HG03064 (cell line): ENCODE results near the gene TXNL4B.

Source experiments
- ATAC-seq: cut with Tn5 transposase; IDR thresholded peaks from one replicate; pipeline ENCODE4 v1.9.1; 2021; ENCODE audit warnings: low read depth; ENCODE audit not compliant: unreplicated experiment

The TXNL4B gene

GRCh38 chr16:72093448-72094265 is at the start of gene TXNL4B, which contains the start of gene DHX38:
Gene TXNL4B, minus strand, starts transcription at chr16:72093620. Its CDS starts 2,871 bp downstream, at chr16:72090749.
Gene DHX38, plus strand, starts transcription at chr16:72093847. Its CDS starts 2,311 bp downstream, at chr16:72096158.
- ATAC-seq: peak; percentile 97

- ATAC-seq: no peak
Measured at GRCh38 chr16:72142476-72142875, 49.1 kb upstream of the TXNL4B start.

GRCh38 chr16:72139908-72140307 is 46.5 kb upstream of the TXNL4B start:
- ATAC-seq: no peak

GRCh38 chr16:72138064-72138572 is 44.7 kb upstream of the TXNL4B start:
- no peak for ATAC-seq

- no peak for ATAC-seq
Measured at GRCh38 chr16:72137380-72138063, 44.1 kb upstream of the TXNL4B start.

- ATAC-seq: no peak
Measured at GRCh38 chr16:72134507-72134906, 41.1 kb upstream of the TXNL4B start.

- ATAC-seq: no peak
Measured at GRCh38 chr16:72132726-72133125, 39.3 kb upstream of the TXNL4B start.

- no peak for ATAC-seq
Measured at GRCh38 chr16:72131036-72131435, 37.6 kb upstream of the TXNL4B start.

- no peak for ATAC-seq
Measured at GRCh38 chr16:72129976-72130656, 36.7 kb upstream of the TXNL4B start.

GRCh38 chr16:72128701-72129100 is 35.3 kb upstream of the TXNL4B start:
- no peak for ATAC-seq

- no peak for ATAC-seq
Measured at GRCh38 chr16:72126429-72126765, 33.0 kb upstream of the TXNL4B start.

- ATAC-seq: no peak
Measured at GRCh38 chr16:72125635-72126428, 32.4 kb upstream of the TXNL4B start.

- ATAC-seq: no peak
Measured at GRCh38 chr16:72124761-72125634, 31.6 kb upstream of the TXNL4B start.

GRCh38 chr16:72124148-72124547 is 30.7 kb upstream of the TXNL4B start:
- ATAC-seq: no peak

- ATAC-seq: no peak
Measured at GRCh38 chr16:72123426-72123825, 30.0 kb upstream of the TXNL4B start.

GRCh38 chr16:72122916-72123315 is 29.5 kb upstream of the TXNL4B start:
- ATAC-seq: no peak

GRCh38 chr16:72122308-72122707 is 28.9 kb upstream of the TXNL4B start:
- no peak for ATAC-seq

GRCh38 chr16:72120026-72120425 is 26.6 kb upstream of the TXNL4B start:
- no peak for ATAC-seq

GRCh38 chr16:72113616-72113945 is 20.2 kb upstream of the TXNL4B start:
- no peak for ATAC-seq
